Suprapubic skin (tissue), 4 donors: Measurements from ENCODE around the gene IL27RA. TPM values are rescaled to one million over a fixed set of nuclear protein-coding genes. Genes with fewer than 3 reads are reported as not detected.
"Not testable (repeated sequence)": the region's sequence is repeated elsewhere in the genome, so short reads cannot be mapped to it uniquely, and the experiment has no call there.

ENCODE experiments used
- DNase-seq, 2 donors: peaks; one replicate each; pipeline ENCODE4 v3.0.0-alpha.2; 2019; ENCODE audit warnings: low spot score in 2 of 2
- H3K27ac ChIP-seq: fragments of 200-600 bp; sonication (generic); one replicate; pipeline ENCODE4 v1.5.1; 2019
- H3K27me3 ChIP-seq: fragments of 200-600 bp; sonication (generic); one replicate; pipeline ENCODE4 v1.5.1; 2019
- H3K36me3 ChIP-seq: fragments of 200-600 bp; sonication (generic); one replicate; pipeline ENCODE4 v1.5.1; 2019
- H3K4me1 ChIP-seq: fragments of 200-600 bp; sonication (generic); one replicate; pipeline ENCODE4 v1.5.1; 2019
- H3K4me3 ChIP-seq: fragments of 200-600 bp; sonication (generic); one replicate; pipeline ENCODE4 v1.5.1; 2019; ENCODE audit warnings: mild to moderate bottlenecking
- H3K9me3 ChIP-seq: fragments of 200-600 bp; sonication (generic); one replicate; pipeline ENCODE4 v1.5.1; 2019
- EP300 ChIP-seq: sonication (generic); formaldehyde crosslinking; IDR thresholded peaks from one replicate; pipeline ENCODE4 v1.6.1; 2017; ENCODE audit warnings: antibody characterized with exemption
- POLR2A ChIP-seq, 2 donors: fragments of 450-650 bp; IDR thresholded peaks; one replicate each; pipeline ENCODE4 v1.6.1; 2017; ENCODE audit warnings: antibody characterized with exemption in 2 of 2, mild to moderate bottlenecking in 2 of 2, moderate library complexity in 2 of 2
- POLR2AphosphoS5 ChIP-seq, 3 donors: sonication (generic); formaldehyde crosslinking; IDR thresholded peaks; one replicate each; pipeline ENCODE4 v1.6.1; 2017; ENCODE audit warnings: antibody characterized with exemption in 3 of 3
- WGBS: methylation state at CpG from one replicate; pipeline ENCODE4 v1.1.5; 2018; 5-methylcytosine and 5-hydroxymethylcytosine counted together
- total RNA-seq, 4 donors: library from RNA; depleted of rRNA; stranded (reverse); fragments of >200 nt; gene quantifications; one replicate each; pipeline ENCODE4 v1.1.0, GENCODE V29; 2016
- TF ChIP-seq, protein P1 (sequence below), 2 donors: fragments of 200-600 bp in 1 of 2; fragments of 450-650 bp in 1 of 2; sonication (generic) in 1 of 2; IDR thresholded peaks; one replicate each; pipeline ENCODE4 v1.5.1; 2016 to 2019; ENCODE audit warnings: antibody characterized with exemption in 2 of 2, mild to moderate bottlenecking in 1 of 2, moderate library complexity in 1 of 2

Gene IL27RA
- total RNA-seq, 4 donors from 2014 or later = 0.76 to 2.5 (median 1.5) TPM

DNA sequence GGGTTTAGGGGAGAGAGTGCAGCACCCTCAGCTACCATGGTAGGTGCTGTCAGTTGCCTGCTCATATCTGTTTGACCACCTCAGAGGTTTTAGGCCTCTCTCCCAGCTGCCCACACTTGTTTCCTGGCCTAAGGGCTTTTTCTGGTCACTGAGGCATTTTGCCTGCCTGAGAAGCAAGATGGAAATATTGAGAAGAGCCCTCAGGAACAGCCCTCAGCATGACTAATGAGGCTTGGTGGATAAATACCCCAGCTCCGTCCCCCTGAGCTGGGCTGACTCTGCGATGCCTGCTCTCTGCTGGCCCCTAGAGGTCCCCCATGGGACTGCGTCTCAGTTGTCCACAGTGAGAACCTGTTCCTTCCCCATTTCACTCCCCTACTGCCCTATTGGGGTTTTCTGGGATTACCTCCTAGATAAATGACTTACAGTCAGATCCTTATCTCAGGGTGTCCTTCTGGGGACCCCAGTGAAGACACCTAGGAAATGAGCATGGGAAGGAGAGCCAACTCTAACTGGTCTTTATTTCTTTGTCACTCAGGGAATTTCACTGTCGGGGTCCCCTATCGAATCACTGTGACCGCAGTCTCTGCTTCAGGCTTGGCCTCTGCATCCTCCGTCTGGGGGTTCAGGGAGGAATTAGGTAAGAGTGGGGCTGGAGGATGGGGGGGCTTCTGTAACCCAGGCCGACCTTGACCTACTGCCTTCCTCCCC is 17.0 kb downstream of the IL27RA start:
- no peaks in the 10 kb centered on the region for H3K36me3 ChIP-seq
- TF ChIP-seq POLR2A (IDR thresholded peaks at IDR 0.05) = no peak
- TF ChIP-seq, protein P1, sequence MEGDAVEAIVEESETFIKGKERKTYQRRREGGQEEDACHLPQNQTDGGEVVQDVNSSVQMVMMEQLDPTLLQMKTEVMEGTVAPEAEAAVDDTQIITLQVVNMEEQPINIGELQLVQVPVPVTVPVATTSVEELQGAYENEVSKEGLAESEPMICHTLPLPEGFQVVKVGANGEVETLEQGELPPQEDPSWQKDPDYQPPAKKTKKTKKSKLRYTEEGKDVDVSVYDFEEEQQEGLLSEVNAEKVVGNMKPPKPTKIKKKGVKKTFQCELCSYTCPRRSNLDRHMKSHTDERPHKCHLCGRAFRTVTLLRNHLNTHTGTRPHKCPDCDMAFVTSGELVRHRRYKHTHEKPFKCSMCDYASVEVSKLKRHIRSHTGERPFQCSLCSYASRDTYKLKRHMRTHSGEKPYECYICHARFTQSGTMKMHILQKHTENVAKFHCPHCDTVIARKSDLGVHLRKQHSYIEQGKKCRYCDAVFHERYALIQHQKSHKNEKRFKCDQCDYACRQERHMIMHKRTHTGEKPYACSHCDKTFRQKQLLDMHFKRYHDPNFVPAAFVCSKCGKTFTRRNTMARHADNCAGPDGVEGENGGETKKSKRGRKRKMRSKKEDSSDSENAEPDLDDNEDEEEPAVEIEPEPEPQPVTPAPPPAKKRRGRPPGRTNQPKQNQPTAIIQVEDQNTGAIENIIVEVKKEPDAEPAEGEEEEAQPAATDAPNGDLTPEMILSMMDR (IDR thresholded peaks at IDR 0.05) = peak; percentile 50 to 91
- DNase-seq = no peak
- WGBS = 83% methylated on average over 8 of the region's 8 CpGs
- H3K4me1 ChIP-seq = no peaks in the 10 kb centered on the region
- no peak overlapping the region for H3K27ac ChIP-seq
- no peaks in the 10 kb centered on the region for H3K9me3 ChIP-seq
- H3K27me3 ChIP-seq = no peaks in the 10 kb centered on the region
- no peak overlapping the region for H3K4me3 ChIP-seq

DNA sequence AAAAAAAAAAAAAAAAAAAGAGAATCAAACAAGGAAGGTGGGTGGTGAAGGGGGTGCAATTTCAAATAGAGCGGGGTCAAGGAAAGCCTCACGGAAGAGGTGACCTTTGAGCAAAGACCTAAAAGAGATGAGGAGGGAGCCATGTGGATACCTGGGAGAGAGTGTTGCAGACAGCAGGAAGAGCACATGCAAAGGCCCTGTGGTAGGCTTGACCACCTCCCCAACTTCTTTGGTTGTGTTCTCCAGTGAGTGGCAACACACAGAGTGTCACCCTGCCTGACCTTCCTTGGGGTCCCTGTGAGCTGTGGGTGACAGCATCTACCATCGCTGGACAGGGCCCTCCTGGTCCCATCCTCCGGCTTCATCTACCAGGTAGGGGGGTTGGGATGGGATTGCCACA is 18.9 kb downstream of the IL27RA start:
- Histone ChIP-seq H3K27ac (no peak overlapping the region), H3K4me1 (no peaks in the 10 kb centered on the region), H3K36me3 (no peaks in the 10 kb centered on the region), H3K9me3 (no peaks in the 10 kb centered on the region), H3K27me3 (no peaks in the 10 kb centered on the region), H3K4me3 (no peak overlapping the region)
- 98% methylated on average over 3 of the region's 4 CpGs for WGBS
- DNase-seq = no peak
- TF ChIP-seq POLR2AphosphoS5 (IDR thresholded peaks at IDR 0.05) (no peak), POLR2A (IDR thresholded peaks at IDR 0.05) (no peak), EP300 (no peak)
- TF ChIP-seq, protein P1 (IDR thresholded peaks at IDR 0.05) = no peak

DNA sequence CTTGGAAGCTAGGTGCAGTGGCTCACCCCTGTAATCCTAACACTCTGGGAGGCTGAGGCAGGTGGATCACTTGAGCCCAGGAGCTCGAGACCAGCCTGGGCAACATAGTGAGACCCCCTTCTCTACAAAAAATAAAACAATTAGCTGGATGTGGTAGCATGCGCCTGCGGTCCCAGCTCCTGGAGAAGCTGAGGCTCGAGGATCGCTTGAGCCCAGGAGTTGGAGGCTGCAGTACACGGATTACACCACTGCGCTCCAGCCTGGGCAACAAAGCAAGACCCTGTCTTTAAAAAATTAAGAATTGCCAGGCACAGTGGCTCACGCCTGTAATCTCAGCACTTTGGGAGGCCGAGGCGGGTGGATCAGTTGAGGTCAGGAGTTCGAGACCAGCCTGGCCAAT is 19.4 kb downstream of the IL27RA start:
- H3K36me3 ChIP-seq, H3K27ac ChIP-seq, H3K4me3 ChIP-seq, DNase-seq, H3K27me3 ChIP-seq, H3K9me3 ChIP-seq, H3K4me1 ChIP-seq: not testable (repeated sequence)
- 88% methylated on average over 11 of the region's 11 CpGs for WGBS

DNA sequence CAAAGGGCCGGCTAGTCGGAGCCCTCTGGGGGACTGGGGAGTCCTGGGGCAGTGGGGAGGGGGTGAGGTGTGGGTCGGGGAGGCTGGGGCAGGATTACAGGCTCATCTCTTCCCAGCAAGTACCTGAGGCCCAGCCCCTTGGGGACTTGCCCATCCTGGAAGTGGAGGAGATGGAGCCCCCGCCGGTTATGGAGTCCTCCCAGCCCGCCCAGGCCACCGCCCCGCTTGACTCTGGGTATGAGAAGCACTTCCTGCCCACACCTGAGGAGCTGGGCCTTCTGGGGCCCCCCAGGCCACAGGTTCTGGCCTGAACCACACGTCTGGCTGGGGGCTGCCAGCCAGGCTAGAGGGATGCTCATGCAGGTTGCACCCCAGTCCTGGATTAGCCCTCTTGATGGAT is 20.4 kb downstream of the IL27RA start:
- TF ChIP-seq POLR2A (IDR thresholded peaks at IDR 0.05) = no peak
- TF ChIP-seq, protein P1 (IDR thresholded peaks at IDR 0.05) = no peak
- no peak for TF ChIP-seq POLR2AphosphoS5 (IDR thresholded peaks at IDR 0.05)
- TF ChIP-seq EP300 = no peak
- Histone ChIP-seq H3K36me3 (no peaks in the 10 kb centered on the region), H3K4me1 (peaks cover under 1% of the 10 kb centered on the region), H3K27me3 (no peaks in the 10 kb centered on the region), H3K27ac (no peak overlapping the region), H3K4me3 (no peak overlapping the region), H3K9me3 (no peaks in the 10 kb centered on the region)
- DNase-seq = no peak
- WGBS = 69% methylated on average over 2 of the region's 9 CpGs

DNA sequence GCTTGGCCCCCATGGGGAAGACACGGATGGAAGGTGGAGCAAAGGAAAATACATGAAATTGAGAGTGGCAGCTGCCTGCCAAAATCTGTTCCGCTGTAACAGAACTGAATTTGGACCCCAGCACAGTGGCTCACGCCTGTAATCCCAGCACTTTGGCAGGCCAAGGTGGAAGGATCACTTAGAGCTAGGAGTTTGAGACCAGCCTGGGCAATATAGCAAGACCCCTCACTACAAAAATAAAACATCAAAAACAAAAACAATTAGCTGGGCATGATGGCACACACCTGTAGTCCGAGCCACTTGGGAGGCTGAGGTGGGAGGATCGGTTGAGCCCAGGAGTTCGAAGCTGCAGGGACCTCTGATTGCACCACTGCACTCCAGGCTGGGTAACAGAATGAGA is 20.9 kb downstream of the IL27RA start:
- Histone ChIP-seq H3K36me3 (no peaks in the 10 kb centered on the region), H3K27me3 (no peaks in the 10 kb centered on the region), H3K9me3 (no peaks in the 10 kb centered on the region), H3K27ac (no peak overlapping the region), H3K4me1 (peaks cover 5% of the 10 kb centered on the region), H3K4me3 (no peak overlapping the region)
- no peak for TF ChIP-seq EP300
- TF ChIP-seq POLR2A (IDR thresholded peaks at IDR 0.05) = no peak
- no peak for TF ChIP-seq POLR2AphosphoS5 (IDR thresholded peaks at IDR 0.05)
- TF ChIP-seq, protein P1 (IDR thresholded peaks at IDR 0.05) = no peak
- WGBS = 93% methylated on average over 6 of the region's 6 CpGs
- DNase-seq = no peak

DNA sequence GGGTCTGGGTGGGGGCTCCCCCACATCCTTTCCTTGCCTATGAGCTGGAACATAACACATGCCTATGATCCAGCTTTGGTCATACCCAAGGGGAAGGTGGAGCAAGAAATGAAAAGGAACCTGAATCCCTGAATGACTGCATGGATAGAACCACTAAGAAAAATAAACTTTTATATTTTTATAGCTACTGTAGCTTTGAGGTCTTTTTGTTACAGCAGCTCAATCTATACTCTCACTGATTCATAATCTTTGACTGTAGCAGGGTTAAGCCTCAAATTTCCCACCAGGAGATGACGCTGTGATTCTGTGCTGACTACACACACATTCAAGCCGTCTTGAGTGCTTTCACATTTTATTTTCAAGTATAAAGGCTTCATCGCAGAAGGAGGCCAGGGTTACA is 21.5 kb downstream of the IL27RA start:
- Histone ChIP-seq H3K36me3 (no peaks in the 10 kb centered on the region), H3K4me3 (no peak overlapping the region), H3K4me1 (peaks cover 11% of the 10 kb centered on the region), H3K27me3 (no peaks in the 10 kb centered on the region), H3K9me3 (no peaks in the 10 kb centered on the region), H3K27ac (no peak overlapping the region)
- 91% methylated on average over 3 of the region's 3 CpGs for WGBS
- DNase-seq = no peak
- TF ChIP-seq, protein P1 (IDR thresholded peaks at IDR 0.05) = no peak
- TF ChIP-seq EP300 = no peak
- no peak for TF ChIP-seq POLR2AphosphoS5 (IDR thresholded peaks at IDR 0.05)
- no peak for TF ChIP-seq POLR2A (IDR thresholded peaks at IDR 0.05)
